Astrocyte (in vitro differentiated cells and primary cell): ENCODE data around the gene PPP2R5E. TPM values are rescaled to one million over a fixed set of nuclear protein-coding genes. Genes with fewer than 3 reads are reported as not detected.

Experiments
- DNase-seq: peaks from one replicate; pipeline ENCODE4 v3.0.0-alpha.2; 2010; ENCODE audit warnings: low read depth
- FAIRE-seq: peaks from 2 replicates; lab custom pipeline; 2011; peaks lifted over from hg19 to GRCh38; lab: Jason Lieb, UNC
- H2AFZ ChIP-seq: 2 replicates; pipeline ENCODE4 v1.6.0; 2012; ENCODE audit warnings: low read depth, low read length, inconsistent platforms
- H3K27ac ChIP-seq: 2 replicates; pipeline ENCODE4 v1.5.1; 2011; ENCODE audit warnings: low read depth, low read length, inconsistent platforms
- H3K27me3 ChIP-seq: 2 replicates; pipeline ENCODE4 v1.6.0; 2011; ENCODE audit warnings: low read length, inconsistent platforms; ENCODE audit not compliant: insufficient read depth
- H3K36me3 ChIP-seq: 2 replicates; pipeline ENCODE4 v1.5.1; 2011; ENCODE audit warnings: low read length, inconsistent platforms; ENCODE audit not compliant: insufficient read depth
- H3K4me1 ChIP-seq: 2 replicates; pipeline ENCODE4 v1.5.1; 2011; ENCODE audit warnings: low read length, inconsistent platforms; ENCODE audit not compliant: insufficient read depth
- H3K4me2 ChIP-seq: 2 replicates; pipeline ENCODE4 v1.6.0; 2012; ENCODE audit warnings: low read length, inconsistent platforms
- H3K4me3 ChIP-seq: 2 replicates; pipeline ENCODE4 v1.5.1; 2011; ENCODE audit warnings: low read depth, mild to moderate bottlenecking, low read length, inconsistent platforms; ENCODE audit not compliant: insufficient read depth
- H3K79me2 ChIP-seq: 2 replicates; pipeline ENCODE4 v1.6.0; 2012; ENCODE audit warnings: mild to moderate bottlenecking, low read length, inconsistent platforms; ENCODE audit not compliant: insufficient read depth
- H3K9ac ChIP-seq: 2 replicates; pipeline ENCODE4 v1.6.0; 2012; ENCODE audit warnings: mild to moderate bottlenecking, low read length, inconsistent platforms
- H3K9me3 ChIP-seq: 2 replicates; pipeline ENCODE4 v1.5.1; 2012; ENCODE audit warnings: low read depth, mild to moderate bottlenecking, low read length, inconsistent platforms; ENCODE audit not compliant: insufficient read depth
- H4K20me1 ChIP-seq: 2 replicates; pipeline ENCODE4 v1.6.0; 2012; ENCODE audit warnings: low read length, inconsistent platforms; ENCODE audit not compliant: insufficient read depth
- H3K27ac Mint-ChIP-seq: one replicate; pipeline ENCODE4 v1.8.0; 2021; ENCODE audit warnings: mild to moderate bottlenecking, mixed read lengths; ENCODE audit not compliant: unreplicated experiment
- H3K27me3 Mint-ChIP-seq: one replicate; pipeline ENCODE4 v1.8.0; 2021; ENCODE audit warnings: low read depth, mixed read lengths; ENCODE audit not compliant: unreplicated experiment
- H3K36me3 Mint-ChIP-seq: one replicate; pipeline ENCODE4 v1.8.0; 2021; ENCODE audit warnings: low read depth, mixed read lengths; ENCODE audit not compliant: unreplicated experiment
- H3K4me1 Mint-ChIP-seq: one replicate; pipeline ENCODE4 v1.8.0; 2021; ENCODE audit warnings: low read depth, mixed read lengths; ENCODE audit not compliant: unreplicated experiment
- H3K4me3 Mint-ChIP-seq: one replicate; pipeline ENCODE4 v1.8.0; 2021; ENCODE audit warnings: mild to moderate bottlenecking, moderate library complexity, mixed read lengths; ENCODE audit not compliant: unreplicated experiment
- H3K9me3 Mint-ChIP-seq: one replicate; pipeline ENCODE4 v1.8.0; 2021; ENCODE audit warnings: mild to moderate bottlenecking, mixed read lengths; ENCODE audit not compliant: unreplicated experiment
- CTCF ChIP-seq: IDR thresholded peaks from 2 replicates; pipeline ENCODE4 v1.5.1; 2011; ENCODE audit warnings: low read depth, mild to moderate bottlenecking, inconsistent platforms, low read length, moderate library complexity; ENCODE audit not compliant: insufficient read depth
- EZH2 ChIP-seq: IDR thresholded peaks from 2 replicates; pipeline ENCODE4 v1.6.1; 2012; ENCODE audit warnings: mild to moderate bottlenecking, low read length, inconsistent platforms; ENCODE audit not compliant: insufficient read depth
- total RNA-seq: library from RNA; stranded (reverse); gene quantifications from 2 replicates; pipeline ENCODE4 v1.2.1, GENCODE V29; 2021

PPP2R5E gene
- total RNA-seq, 1 donor from 2014 or later = 69.3 TPM

- H3K27me3 Mint-ChIP-seq = no peaks in the 10 kb centered on the region
- no peak overlapping the region for H3K27ac ChIP-seq
- H3K9me3 ChIP-seq = no peaks in the 10 kb centered on the region
- peaks cover 73% of the 10 kb centered on the region for H4K20me1 ChIP-seq
- H3K27ac Mint-ChIP-seq = no peak overlapping the region
- no peaks in the 10 kb centered on the region for H3K27me3 ChIP-seq
- TF ChIP-seq EZH2 (no peak), CTCF (no peak)
- peaks cover 3% of the 10 kb centered on the region for H3K36me3 Mint-ChIP-seq
- no peak overlapping the region for H3K4me3 ChIP-seq
- no peaks in the 10 kb centered on the region for H3K4me1 ChIP-seq
- H3K4me3 Mint-ChIP-seq = no peak overlapping the region
- peaks cover 15% of the 10 kb centered on the region for H3K4me1 Mint-ChIP-seq
- DNase-seq (no peak), FAIRE-seq (no peak)
- no peak overlapping the region for H3K4me2 ChIP-seq
- H3K9me3 Mint-ChIP-seq = no peaks in the 10 kb centered on the region
- H3K79me2 ChIP-seq = peaks cover 79% of the 10 kb centered on the region
- no peak overlapping the region for H3K9ac ChIP-seq
- no peaks in the 10 kb centered on the region for H3K36me3 ChIP-seq
- H2AFZ ChIP-seq = no peak overlapping the region
These were observed 77.8 kb downstream of the PPP2R5E start for GRCh38 chr14:63465347-63465746.

- H3K9me3 Mint-ChIP-seq = no peaks in the 10 kb centered on the region
- Histone ChIP-seq H2AFZ (no peak overlapping the region), H3K4me1 (no peaks in the 10 kb centered on the region), H4K20me1 (peaks cover 65% of the 10 kb centered on the region), H3K9me3 (no peaks in the 10 kb centered on the region), H3K36me3 (no peaks in the 10 kb centered on the region), H3K27ac (no peak overlapping the region), H3K27me3 (no peaks in the 10 kb centered on the region), H3K4me2 (no peak overlapping the region), H3K79me2 (peaks cover 81% of the 10 kb centered on the region), H3K9ac (no peak overlapping the region), H3K4me3 (no peak overlapping the region)
- peaks cover 3% of the 10 kb centered on the region for H3K36me3 Mint-ChIP-seq
- DNase-seq (no peak), FAIRE-seq (no peak)
- H3K27me3 Mint-ChIP-seq = no peaks in the 10 kb centered on the region
- no peak overlapping the region for H3K4me3 Mint-ChIP-seq
- H3K27ac Mint-ChIP-seq = no peak overlapping the region
- TF ChIP-seq EZH2 (no peak), CTCF (no peak)
- H3K4me1 Mint-ChIP-seq = no peaks in the 10 kb centered on the region
These were observed 82.4 kb downstream of the PPP2R5E start for GRCh38 chr14:63460680-63461369.

- TF ChIP-seq EZH2 (no peak), CTCF (no peak)
- Histone ChIP-seq H3K79me2 (peaks cover 86% of the 10 kb centered on the region), H4K20me1 (peaks cover 63% of the 10 kb centered on the region), H2AFZ (no peak overlapping the region), H3K9ac (no peak overlapping the region), H3K36me3 (no peaks in the 10 kb centered on the region), H3K9me3 (no peaks in the 10 kb centered on the region), H3K4me2 (no peak overlapping the region), H3K4me3 (no peak overlapping the region), H3K27ac (no peak overlapping the region), H3K4me1 (peaks cover 3% of the 10 kb centered on the region), H3K27me3 (no peaks in the 10 kb centered on the region)
- Mint-ChIP-seq H3K27ac (no peak overlapping the region), H3K4me1 (peaks cover 7% of the 10 kb centered on the region), H3K9me3 (no peaks in the 10 kb centered on the region), H3K36me3 (peaks cover 3% of the 10 kb centered on the region), H3K27me3 (no peaks in the 10 kb centered on the region), H3K4me3 (no peak overlapping the region)
- FAIRE-seq (peak; percentile 26), DNase-seq (no peak)
These were observed 83.4 kb downstream of the PPP2R5E start for GRCh38 chr14:63459738-63460137.
